ENCODE results near the gene NOP9.

- TF ChIP-seq GATA2 (IDR thresholded peaks at IDR 0.05; ENCODE audit: low read depth, low read length) (no peak), GATA3 (IDR thresholded peaks at IDR 0.05; ENCODE audit: low read depth, low read length) (no peak)
Observed at GRCh38 chr14:24307575-24308341, 8.1 kb downstream of the NOP9 start, which contains the start of gene CIDEB.
